ENCODE results near the gene SLC28A1. TPM values are rescaled to one million over a fixed set of nuclear protein-coding genes. Genes with fewer than 3 reads are reported as not detected.

SLC28A1 gene
- total RNA-seq, 1 experiment from 2014 or later, result 0.17 TPM

GRCh38 chr15:84892786-84893307 is 8.4 kb downstream of the SLC28A1 start:
- CTCF ChIA-PET, result no interaction called here
- no peak for TF ChIP-seq CTCF (IDR thresholded peaks at IDR 0.05; ENCODE audit: unreplicated experiment)
- no peak for DNase-seq
- intact Hi-C loops (cut with micrococcal nuclease; ENCODE audit: unreplicated experiment), result no loop called here
- peaks cover 13% of the 10 kb centered on the region for H3K27me3 Mint-ChIP-seq (ENCODE audit: unreplicated experiment)
- H3K9me3 Mint-ChIP-seq (ENCODE audit: low read depth, unreplicated experiment), result no peaks in the 10 kb centered on the region
- no peak overlapping the region for H3K4me3 Mint-ChIP-seq (ENCODE audit: low read depth, unreplicated experiment)
- no peaks in the 10 kb centered on the region for H3K4me1 Mint-ChIP-seq (ENCODE audit: low read depth, unreplicated experiment)
- no TSS peak for BruUV-seq (replicated peaks)
- no peak overlapping the region for H3K27ac Mint-ChIP-seq (ENCODE audit: unreplicated experiment)
- H3K36me3 Mint-ChIP-seq (ENCODE audit: insufficient read depth, unreplicated experiment), result no peaks in the 10 kb centered on the region

- no TSS peak for BruUV-seq (replicated peaks)
- intact Hi-C loops (cut with micrococcal nuclease; ENCODE audit: unreplicated experiment), result no loop called here
- TF ChIP-seq CTCF (IDR thresholded peaks at IDR 0.05; ENCODE audit: unreplicated experiment), result no peak
- Mint-ChIP-seq H3K27me3 (ENCODE audit: unreplicated experiment) (peaks cover 13% of the 10 kb centered on the region), H3K27ac (ENCODE audit: unreplicated experiment) (no peak overlapping the region), H3K4me3 (ENCODE audit: low read depth, unreplicated experiment) (no peak overlapping the region), H3K9me3 (ENCODE audit: low read depth, unreplicated experiment) (no peaks in the 10 kb centered on the region), H3K36me3 (ENCODE audit: insufficient read depth, unreplicated experiment) (no peaks in the 10 kb centered on the region), H3K4me1 (ENCODE audit: low read depth, unreplicated experiment) (no peaks in the 10 kb centered on the region)
- DNase-seq, result no peak
- CTCF ChIA-PET, result no interaction called here
These were observed 9.1 kb downstream of the SLC28A1 start for GRCh38 chr15:84893607-84894006.

GRCh38 chr15:84894736-84895425 is 10.4 kb downstream of the SLC28A1 start:
- no TSS peak for BruUV-seq (replicated peaks)
- Mint-ChIP-seq H3K4me3 (ENCODE audit: low read depth, unreplicated experiment) (no peak overlapping the region), H3K36me3 (ENCODE audit: insufficient read depth, unreplicated experiment) (no peaks in the 10 kb centered on the region), H3K9me3 (ENCODE audit: low read depth, unreplicated experiment) (no peaks in the 10 kb centered on the region), H3K4me1 (ENCODE audit: low read depth, unreplicated experiment) (no peaks in the 10 kb centered on the region), H3K27ac (ENCODE audit: unreplicated experiment) (no peak overlapping the region), H3K27me3 (ENCODE audit: unreplicated experiment) (peaks cover 13% of the 10 kb centered on the region)
- intact Hi-C loops (cut with micrococcal nuclease; ENCODE audit: unreplicated experiment), result no loop called here
- CTCF ChIA-PET, result no interaction called here
- no peak for DNase-seq
- TF ChIP-seq CTCF (IDR thresholded peaks at IDR 0.05; ENCODE audit: unreplicated experiment), result no peak

- no TSS peak for BruUV-seq (replicated peaks)
- H3K4me3 Mint-ChIP-seq (ENCODE audit: low read depth, unreplicated experiment), result no peak overlapping the region
- no peaks in the 10 kb centered on the region for H3K9me3 Mint-ChIP-seq (ENCODE audit: low read depth, unreplicated experiment)
- intact Hi-C loops (cut with micrococcal nuclease; ENCODE audit: unreplicated experiment), result no loop called here
- H3K36me3 Mint-ChIP-seq (ENCODE audit: insufficient read depth, unreplicated experiment), result no peaks in the 10 kb centered on the region
- H3K4me1 Mint-ChIP-seq (ENCODE audit: low read depth, unreplicated experiment), result no peaks in the 10 kb centered on the region
- no peak for DNase-seq
- no peaks in the 10 kb centered on the region for H3K27me3 Mint-ChIP-seq (ENCODE audit: unreplicated experiment)
- TF ChIP-seq CTCF (IDR thresholded peaks at IDR 0.05; ENCODE audit: unreplicated experiment), result no peak
- CTCF ChIA-PET, result interaction anchor here (1.0 kb wide), 1 partner anchor 13 kb away, joined by 4 read pairs; no protein-coding TSS in a partner anchor
- no peak overlapping the region for H3K27ac Mint-ChIP-seq (ENCODE audit: unreplicated experiment)
These were observed 14.3 kb downstream of the SLC28A1 start for GRCh38 chr15:84898761-84899160.

Measured in Calu3 (cell line).